ENCODE results near the gene GPC3. TPM values are rescaled to one million over a fixed set of nuclear protein-coding genes. Genes with fewer than 3 reads are reported as not detected.

The GPC3 gene
- polyA plus RNA-seq, 1 of the 3 experiments (the other 2 are of a cell fraction) = 1.4 TPM

DNA sequence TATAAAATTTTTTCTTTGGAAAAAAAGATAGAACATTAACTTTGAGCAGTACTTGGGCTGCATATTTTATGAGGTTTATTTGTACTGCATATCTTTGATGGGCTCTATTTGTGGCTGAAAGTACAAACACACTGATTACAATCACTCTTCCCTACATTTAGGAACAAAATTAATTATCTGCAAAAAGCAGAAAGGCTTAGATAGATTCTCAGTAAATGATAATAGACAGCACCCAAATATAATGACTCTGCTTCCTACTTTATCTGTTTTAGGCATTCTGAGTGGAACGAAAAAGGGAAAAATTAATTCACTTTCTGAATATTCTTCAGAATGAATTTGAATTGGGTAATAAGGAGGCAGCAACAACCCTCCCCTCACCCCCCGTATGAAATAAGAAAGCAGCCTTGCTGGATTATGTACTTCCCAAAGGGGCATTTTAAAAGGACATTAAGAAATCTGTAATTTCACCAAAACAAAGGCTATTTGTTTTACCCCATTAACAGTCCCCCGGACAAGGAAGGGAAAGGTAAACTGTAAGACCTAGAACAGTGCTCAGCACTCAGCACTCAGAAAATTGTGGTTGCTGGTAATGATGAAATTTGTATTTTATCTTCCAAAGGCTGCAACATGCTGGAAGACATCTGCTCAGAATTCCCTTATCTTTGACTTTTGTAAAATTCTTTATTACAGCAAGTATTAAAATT, 242.6 kb downstream of the GPC3 start:
- no peaks in the 10 kb centered on the region for H3K36me3 ChIP-seq (replicated peaks in 1 of 2; ENCODE audit: control insufficient read depth in 1 of 2, insufficient read depth in 2 of 2, low read length in 1 of 2)
- H3K4me1 ChIP-seq (ENCODE audit: control insufficient read depth in 1 of 2, insufficient read depth in 2 of 2, low read depth in 1 of 2, low read length in 1 of 2) = peaks cover 0 to 5% of the 10 kb centered on the region in 2 experiments; a peak in 3 of 4 replicates
- no peaks in the 10 kb centered on the region for H3K9me3 ChIP-seq
- ChIA-PET POLR2A (no interaction called here), CTCF (interaction anchor here (0.8 kb wide), 1 partner anchor 44 kb away, joined by 3 read pairs; no protein-coding TSS in a partner anchor)
- DNase-seq = no peak
- no peaks in the 10 kb centered on the region for H3K27me3 ChIP-seq (ENCODE audit: insufficient read depth)
- H2AFZ ChIP-seq (ENCODE audit: low read depth) = no peak overlapping the region
- WGBS (ENCODE audit: low lambda C conversion rate) = 17% methylated on average over 3 of the region's 3 CpGs
- peak overlapping the region in 1 of 2 experiments; percentile 64; a peak in 2 of 4 replicates for H3K27ac ChIP-seq (ENCODE audit: low read depth in 2 of 2, low read length in 1 of 2)
- H3K79me2 ChIP-seq (ENCODE audit: insufficient read depth) = no peaks in the 10 kb centered on the region
- no peaks in the 10 kb centered on the region for H4K20me1 ChIP-seq (ENCODE audit: insufficient read depth)
- no peak overlapping the region for H3K9ac ChIP-seq
- no peak overlapping the region for H3K4me3 ChIP-seq (ENCODE audit: low read depth in 2 of 2, low read length in 1 of 2)
- no peaks in the 10 kb centered on the region for H3F3A ChIP-seq (replicated peaks; ENCODE audit: insufficient read depth)
- H3K9me2 ChIP-seq = no peaks in the 10 kb centered on the region
- no peak overlapping the region for H3K4me2 ChIP-seq
- TF ChIP-seq, protein P1, sequence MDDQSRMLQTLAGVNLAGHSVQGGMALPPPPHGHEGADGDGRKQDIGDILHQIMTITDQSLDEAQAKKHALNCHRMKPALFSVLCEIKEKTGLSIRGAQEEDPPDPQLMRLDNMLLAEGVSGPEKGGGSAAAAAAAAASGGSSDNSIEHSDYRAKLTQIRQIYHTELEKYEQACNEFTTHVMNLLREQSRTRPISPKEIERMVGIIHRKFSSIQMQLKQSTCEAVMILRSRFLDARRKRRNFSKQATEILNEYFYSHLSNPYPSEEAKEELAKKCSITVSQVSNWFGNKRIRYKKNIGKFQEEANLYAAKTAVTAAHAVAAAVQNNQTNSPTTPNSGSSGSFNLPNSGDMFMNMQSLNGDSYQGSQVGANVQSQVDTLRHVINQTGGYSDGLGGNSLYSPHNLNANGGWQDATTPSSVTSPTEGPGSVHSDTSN (IDR thresholded peaks at IDR 0.05) = no peak
- TF ChIP-seq, protein P2, sequence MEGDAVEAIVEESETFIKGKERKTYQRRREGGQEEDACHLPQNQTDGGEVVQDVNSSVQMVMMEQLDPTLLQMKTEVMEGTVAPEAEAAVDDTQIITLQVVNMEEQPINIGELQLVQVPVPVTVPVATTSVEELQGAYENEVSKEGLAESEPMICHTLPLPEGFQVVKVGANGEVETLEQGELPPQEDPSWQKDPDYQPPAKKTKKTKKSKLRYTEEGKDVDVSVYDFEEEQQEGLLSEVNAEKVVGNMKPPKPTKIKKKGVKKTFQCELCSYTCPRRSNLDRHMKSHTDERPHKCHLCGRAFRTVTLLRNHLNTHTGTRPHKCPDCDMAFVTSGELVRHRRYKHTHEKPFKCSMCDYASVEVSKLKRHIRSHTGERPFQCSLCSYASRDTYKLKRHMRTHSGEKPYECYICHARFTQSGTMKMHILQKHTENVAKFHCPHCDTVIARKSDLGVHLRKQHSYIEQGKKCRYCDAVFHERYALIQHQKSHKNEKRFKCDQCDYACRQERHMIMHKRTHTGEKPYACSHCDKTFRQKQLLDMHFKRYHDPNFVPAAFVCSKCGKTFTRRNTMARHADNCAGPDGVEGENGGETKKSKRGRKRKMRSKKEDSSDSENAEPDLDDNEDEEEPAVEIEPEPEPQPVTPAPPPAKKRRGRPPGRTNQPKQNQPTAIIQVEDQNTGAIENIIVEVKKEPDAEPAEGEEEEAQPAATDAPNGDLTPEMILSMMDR (IDR thresholded peaks at IDR 0.05) = no peak
- peak in 1 of 2 experiments; percentile 56; a peak in 1 of 4 replicates for TF ChIP-seq EP300 (IDR thresholded peaks at IDR 0.05; ENCODE audit: borderline replicate concordance in 1 of 2, low read depth in 1 of 2, low read length in 1 of 2)
- TF ChIP-seq TEAD4 (IDR thresholded peaks at IDR 0.05; ENCODE audit: borderline replicate concordance, insufficient read depth) = no peak
- peak; percentile 57 for TF ChIP-seq GATA2 (CRISPR knock-in tag; IDR thresholded peaks at IDR 0.05)
- TF ChIP-seq, protein P3, sequence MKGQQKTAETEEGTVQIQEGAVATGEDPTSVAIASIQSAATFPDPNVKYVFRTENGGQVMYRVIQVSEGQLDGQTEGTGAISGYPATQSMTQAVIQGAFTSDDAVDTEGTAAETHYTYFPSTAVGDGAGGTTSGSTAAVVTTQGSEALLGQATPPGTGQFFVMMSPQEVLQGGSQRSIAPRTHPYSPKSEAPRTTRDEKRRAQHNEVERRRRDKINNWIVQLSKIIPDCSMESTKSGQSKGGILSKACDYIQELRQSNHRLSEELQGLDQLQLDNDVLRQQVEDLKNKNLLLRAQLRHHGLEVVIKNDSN (IDR thresholded peaks at IDR 0.05; ENCODE audit: borderline replicate concordance, low read depth) = no peak
- TF ChIP-seq REST (IDR thresholded peaks at IDR 0.05; ENCODE audit: low read depth, low read length) = no peak

All from SK-N-SH (cell line).